SK-N-MC (cell line): ENCODE results near the gene LARGE1.

Experiments used
- DNase-seq: peaks from one replicate; pipeline ENCODE4 v3.0.0-alpha.2; 2011; ENCODE audit warnings: low read depth, low spot score
- H3K27ac ChIP-seq: fragments of 200-600 bp; sonication (generic); 2 replicates; pipeline ENCODE4 v1.5.1; 2016; ENCODE audit warnings: mixed run types
- H3K36me3 ChIP-seq: fragments of 200-600 bp; sonication (generic); 2 replicates; pipeline ENCODE4 v1.6.1; 2017; ENCODE audit warnings: antibody characterized with exemption, low read length, mixed read lengths; ENCODE audit not compliant: insufficient read depth
- H3K4me3 ChIP-seq: fragments of 200-600 bp; sonication (generic); 2 replicates; pipeline ENCODE4 v1.5.1; 2016
- H3K9ac ChIP-seq: fragments of 200-600 bp; sonication (generic); 2 replicates; pipeline ENCODE4 v1.8.0; 2017; ENCODE audit warnings: mixed run types, mixed read lengths; ENCODE audit not compliant: insufficient read length
- H3K9me3 ChIP-seq: fragments of 200-600 bp; sonication (generic); 2 replicates; pipeline ENCODE4 v1.6.1; 2017; ENCODE audit warnings: low read depth, mild to moderate bottlenecking, antibody characterized with exemption, low read length, moderate library complexity, mixed read lengths
- EZH2 ChIP-seq: fragments of 200-600 bp; sonication (generic); IDR thresholded peaks from one replicate; pipeline ENCODE4 v1.6.1; 2017; ENCODE audit warnings: antibody characterized with exemption
- FOXP2 ChIP-seq: optimal IDR thresholded peaks from 2 replicates; pipeline ENCODE3; 2011; ENCODE audit warnings: mild to moderate bottlenecking, moderate library complexity; ENCODE audit not compliant: insufficient read depth; ENCODE audit errors: extremely low read length, control extremely low read depth
- POLR2AphosphoS5 ChIP-seq: IDR thresholded peaks from 2 replicates; pipeline ENCODE4 v1.6.1; 2012; ENCODE audit warnings: mild to moderate bottlenecking, low read depth, low read length, borderline replicate concordance

The LARGE1 gene

GRCh38 chr22:33894036-33894435, 26.2 kb downstream of the LARGE1 start:
- TF ChIP-seq FOXP2, result no peak
- TF ChIP-seq EZH2, result no peak
- no peak for TF ChIP-seq POLR2AphosphoS5
- no peaks in the 10 kb centered on the region for H3K9me3 ChIP-seq
- no peaks in the 10 kb centered on the region for H3K36me3 ChIP-seq
- H3K4me3 ChIP-seq, result no peak overlapping the region
- H3K27ac ChIP-seq, result no peak overlapping the region
- H3K9ac ChIP-seq, result no peak overlapping the region
- DNase-seq, result no peak

GRCh38 chr22:33893512-33893911, 26.8 kb downstream of the LARGE1 start:
- no peaks in the 10 kb centered on the region for H3K36me3 ChIP-seq
- H3K27ac ChIP-seq, result no peak overlapping the region
- DNase-seq, result no peak
- no peaks in the 10 kb centered on the region for H3K9me3 ChIP-seq
- H3K4me3 ChIP-seq, result no peak overlapping the region
- no peak overlapping the region for H3K9ac ChIP-seq
- TF ChIP-seq FOXP2, result no peak
- no peak for TF ChIP-seq EZH2
- no peak for TF ChIP-seq POLR2AphosphoS5

- TF ChIP-seq EZH2 (no peak), FOXP2 (no peak), POLR2AphosphoS5 (no peak)
These were observed 28.3 kb downstream of the LARGE1 start for GRCh38 chr22:33891992-33892391.

GRCh38 chr22:33891455-33891854, 28.8 kb downstream of the LARGE1 start:
- Histone ChIP-seq H3K27ac (no peak overlapping the region), H3K9me3 (no peaks in the 10 kb centered on the region), H3K9ac (no peak overlapping the region), H3K4me3 (no peak overlapping the region), H3K36me3 (no peaks in the 10 kb centered on the region)
- no peak for DNase-seq
- TF ChIP-seq EZH2, result no peak
- no peak for TF ChIP-seq FOXP2
- no peak for TF ChIP-seq POLR2AphosphoS5

More at GRCh38 chr22:33891992-33892391, 28.3 kb downstream of the LARGE1 start:
- DNase-seq, result no peak
- Histone ChIP-seq H3K9me3 (no peaks in the 10 kb centered on the region), H3K4me3 (no peak overlapping the region), H3K36me3 (no peaks in the 10 kb centered on the region), H3K27ac (no peak overlapping the region), H3K9ac (no peak overlapping the region)

GRCh38 chr22:33889748-33890147, 30.5 kb downstream of the LARGE1 start:
- H3K9ac ChIP-seq, result no peak overlapping the region
- no peak for DNase-seq

GRCh38 chr22:33888821-33889220, 31.5 kb downstream of the LARGE1 start:
- H3K9me3 ChIP-seq, result no peaks in the 10 kb centered on the region
- TF ChIP-seq POLR2AphosphoS5 (no peak), FOXP2 (no peak), EZH2 (no peak)
- DNase-seq, result no peak
- no peak overlapping the region for H3K27ac ChIP-seq
- no peak overlapping the region for H3K4me3 ChIP-seq
- no peak overlapping the region for H3K9ac ChIP-seq
- H3K36me3 ChIP-seq, result no peaks in the 10 kb centered on the region

More at GRCh38 chr22:33889748-33890147, 30.5 kb downstream of the LARGE1 start:
- TF ChIP-seq EZH2 (no peak), FOXP2 (no peak), POLR2AphosphoS5 (no peak)
- Histone ChIP-seq H3K9me3 (no peaks in the 10 kb centered on the region), H3K27ac (no peak overlapping the region), H3K36me3 (no peaks in the 10 kb centered on the region), H3K4me3 (no peak overlapping the region)

GRCh38 chr22:33887173-33887572, 33.1 kb downstream of the LARGE1 start:
- no peak for TF ChIP-seq POLR2AphosphoS5
- TF ChIP-seq EZH2, result no peak
- TF ChIP-seq FOXP2, result no peak
- H3K36me3 ChIP-seq, result no peaks in the 10 kb centered on the region
- H3K9ac ChIP-seq, result no peak overlapping the region
- H3K9me3 ChIP-seq, result no peaks in the 10 kb centered on the region
- H3K27ac ChIP-seq, result no peak overlapping the region
- H3K4me3 ChIP-seq, result no peak overlapping the region
- no peak for DNase-seq

GRCh38 chr22:33886696-33887095, 33.6 kb downstream of the LARGE1 start:
- DNase-seq, result no peak
- no peak overlapping the region for H3K4me3 ChIP-seq
- no peak overlapping the region for H3K27ac ChIP-seq

GRCh38 chr22:33884829-33885228, 35.4 kb downstream of the LARGE1 start:
- H3K9me3 ChIP-seq, result no peaks in the 10 kb centered on the region
- H3K9ac ChIP-seq, result no peak overlapping the region
- no peaks in the 10 kb centered on the region for H3K36me3 ChIP-seq
- no peak for DNase-seq
- no peak overlapping the region for H3K27ac ChIP-seq
- H3K4me3 ChIP-seq, result no peak overlapping the region
- TF ChIP-seq FOXP2 (no peak), EZH2 (no peak), POLR2AphosphoS5 (no peak)

More at GRCh38 chr22:33886696-33887095, 33.6 kb downstream of the LARGE1 start:
- H3K9ac ChIP-seq, result no peak overlapping the region
- H3K36me3 ChIP-seq, result no peaks in the 10 kb centered on the region
- no peaks in the 10 kb centered on the region for H3K9me3 ChIP-seq
- TF ChIP-seq FOXP2 (no peak), EZH2 (no peak), POLR2AphosphoS5 (no peak)
